Amniotic stem cell (primary cell): Measurements from ENCODE around the gene HELQ.
"Not testable (repeated sequence)": the region's sequence is repeated elsewhere in the genome, so short reads cannot be mapped to it uniquely, and the experiment has no call there.

Experiments used
- DNase-seq: peaks from one replicate; lab custom pipeline; 2025; lab: John Stamatoyannopoulos, UW

Gene HELQ, protein sequence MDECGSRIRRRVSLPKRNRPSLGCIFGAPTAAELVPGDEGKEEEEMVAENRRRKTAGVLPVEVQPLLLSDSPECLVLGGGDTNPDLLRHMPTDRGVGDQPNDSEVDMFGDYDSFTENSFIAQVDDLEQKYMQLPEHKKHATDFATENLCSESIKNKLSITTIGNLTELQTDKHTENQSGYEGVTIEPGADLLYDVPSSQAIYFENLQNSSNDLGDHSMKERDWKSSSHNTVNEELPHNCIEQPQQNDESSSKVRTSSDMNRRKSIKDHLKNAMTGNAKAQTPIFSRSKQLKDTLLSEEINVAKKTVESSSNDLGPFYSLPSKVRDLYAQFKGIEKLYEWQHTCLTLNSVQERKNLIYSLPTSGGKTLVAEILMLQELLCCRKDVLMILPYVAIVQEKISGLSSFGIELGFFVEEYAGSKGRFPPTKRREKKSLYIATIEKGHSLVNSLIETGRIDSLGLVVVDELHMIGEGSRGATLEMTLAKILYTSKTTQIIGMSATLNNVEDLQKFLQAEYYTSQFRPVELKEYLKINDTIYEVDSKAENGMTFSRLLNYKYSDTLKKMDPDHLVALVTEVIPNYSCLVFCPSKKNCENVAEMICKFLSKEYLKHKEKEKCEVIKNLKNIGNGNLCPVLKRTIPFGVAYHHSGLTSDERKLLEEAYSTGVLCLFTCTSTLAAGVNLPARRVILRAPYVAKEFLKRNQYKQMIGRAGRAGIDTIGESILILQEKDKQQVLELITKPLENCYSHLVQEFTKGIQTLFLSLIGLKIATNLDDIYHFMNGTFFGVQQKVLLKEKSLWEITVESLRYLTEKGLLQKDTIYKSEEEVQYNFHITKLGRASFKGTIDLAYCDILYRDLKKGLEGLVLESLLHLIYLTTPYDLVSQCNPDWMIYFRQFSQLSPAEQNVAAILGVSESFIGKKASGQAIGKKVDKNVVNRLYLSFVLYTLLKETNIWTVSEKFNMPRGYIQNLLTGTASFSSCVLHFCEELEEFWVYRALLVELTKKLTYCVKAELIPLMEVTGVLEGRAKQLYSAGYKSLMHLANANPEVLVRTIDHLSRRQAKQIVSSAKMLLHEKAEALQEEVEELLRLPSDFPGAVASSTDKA

DNA sequence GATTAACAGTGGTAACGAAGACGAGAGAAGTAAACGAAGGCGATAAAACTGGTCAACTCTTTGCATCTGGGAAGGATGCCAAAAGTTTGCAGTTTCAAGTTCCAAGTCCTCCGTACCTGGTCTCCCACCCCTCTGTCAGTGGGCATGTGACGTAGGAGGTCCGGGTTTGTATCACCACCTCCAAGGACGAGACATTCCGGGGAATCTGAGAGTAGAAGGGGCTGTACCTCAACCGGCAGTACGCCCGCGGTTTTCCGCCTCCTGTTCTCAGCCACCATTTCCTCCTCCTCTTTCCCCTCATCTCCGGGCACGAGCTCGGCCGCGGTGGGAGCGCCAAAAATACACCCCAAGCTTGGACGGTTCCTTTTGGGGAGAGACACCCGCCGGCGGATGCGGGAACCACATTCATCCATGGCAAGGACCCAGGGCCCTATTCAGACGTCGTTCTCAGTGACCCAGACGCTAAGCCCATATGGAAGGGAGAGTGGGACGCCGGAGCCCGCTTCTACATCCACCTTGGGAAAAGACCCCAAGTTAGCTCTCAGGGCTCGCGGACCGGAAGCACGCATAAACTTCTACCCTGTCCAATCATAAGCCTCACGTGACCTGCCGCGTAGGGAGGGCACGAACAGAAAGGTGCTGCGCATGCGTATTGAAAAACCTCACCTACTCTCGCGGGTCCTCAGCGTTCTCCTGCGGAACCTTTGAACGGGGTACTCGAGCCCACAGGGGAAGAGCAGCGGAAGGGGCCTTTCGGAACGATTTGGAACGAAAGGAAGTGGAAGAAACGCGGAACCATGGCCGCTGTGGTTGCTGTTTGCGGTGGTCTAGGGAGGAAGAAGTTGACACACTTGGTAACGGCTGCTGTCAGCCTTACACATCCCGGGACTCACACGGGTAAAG lies at the start of gene HELQ, which contains the start of gene MRPS18C:
Gene HELQ, minus strand, starts transcription at position 543 of the 903 bp plus-strand sequence. Its CDS starts 130 bp downstream, at position 413.
Gene MRPS18C, plus strand, starts transcription at position 778 of the 903 bp plus-strand sequence. Its CDS starts 20 bp downstream, at position 798.
- DNase-seq = peak; percentile 99

DNA sequence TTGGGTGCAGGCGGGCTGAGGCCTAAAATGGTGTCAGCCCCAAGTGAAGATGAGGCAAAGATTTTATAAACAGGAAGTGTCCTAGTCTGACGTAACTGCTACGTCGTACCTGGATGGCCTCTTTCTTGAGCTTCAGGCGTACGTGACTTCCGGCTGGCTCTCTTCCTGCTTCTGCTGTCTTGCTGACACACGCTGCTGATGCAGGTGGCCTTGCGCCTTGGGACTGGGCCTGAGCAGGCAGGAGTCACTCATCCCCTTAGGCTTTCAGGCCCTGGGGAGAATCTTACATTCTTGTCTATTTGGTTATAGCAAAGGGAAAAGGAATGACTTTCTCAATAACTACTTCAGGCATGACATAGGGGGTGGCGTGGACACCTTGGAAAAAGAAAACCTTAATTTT lies 49.4 kb upstream of the HELQ start:
- no peak for DNase-seq

DNA sequence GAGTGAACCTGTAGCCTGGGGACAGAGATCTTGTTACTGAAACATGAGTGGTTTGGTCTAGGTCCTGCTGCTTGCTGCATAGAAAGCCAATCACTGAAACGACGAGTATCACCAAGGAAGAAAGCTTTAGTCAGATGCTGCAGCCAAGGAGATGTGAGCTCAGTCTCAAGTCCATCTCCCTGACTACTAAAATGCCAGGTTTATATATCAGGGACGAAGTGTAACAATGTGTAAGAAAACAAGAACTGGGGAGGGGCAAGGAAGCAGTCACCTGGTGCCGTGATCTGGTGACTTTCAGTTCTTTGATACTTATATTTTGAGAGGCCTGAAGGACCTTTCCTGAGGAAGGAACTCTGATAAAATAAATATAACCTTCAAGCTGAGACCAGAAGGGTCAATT lies 48.9 kb upstream of the HELQ start:
- DNase-seq = no peak

DNA sequence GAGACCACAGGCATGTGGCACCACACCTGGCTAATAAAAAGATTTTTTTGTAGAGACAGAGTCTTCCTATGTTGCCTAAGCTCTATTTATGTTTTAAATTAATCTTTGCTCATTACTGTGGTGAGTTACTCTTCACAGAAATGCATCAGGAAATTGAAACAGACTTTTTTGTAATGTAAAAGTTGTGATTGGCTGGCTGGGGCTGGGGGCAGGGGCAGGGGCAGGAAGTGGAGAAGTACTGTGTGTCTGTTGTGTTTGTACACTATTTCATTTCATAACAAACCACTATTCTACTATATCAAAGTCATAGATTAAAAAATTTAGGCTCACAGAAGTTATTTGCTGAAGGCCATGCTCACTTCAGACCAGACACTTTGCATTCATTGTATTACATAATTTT lies 48.4 kb upstream of the HELQ start:
- no peak for DNase-seq

DNA sequence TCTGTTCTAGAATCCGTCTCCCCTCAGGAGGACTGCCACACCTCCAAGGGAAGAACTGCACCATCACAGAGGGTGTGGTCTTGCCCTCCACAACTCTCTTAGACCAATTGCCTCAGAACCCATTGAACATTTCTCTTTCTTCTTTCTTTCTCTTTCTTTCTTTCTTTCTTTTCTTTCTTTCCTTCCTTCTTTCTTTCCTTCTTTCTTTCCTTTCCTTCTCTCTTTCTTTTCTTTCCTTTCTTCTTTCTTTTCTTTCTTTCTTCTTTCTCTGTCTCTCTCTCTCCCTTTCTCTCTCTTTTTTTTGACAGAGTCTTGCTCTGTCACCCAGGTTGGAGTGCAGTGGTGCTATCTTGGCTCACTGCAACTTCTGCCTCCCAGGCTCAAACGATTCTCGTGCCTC lies 46.0 kb upstream of the HELQ start:
- DNase-seq = not testable (repeated sequence)

DNA sequence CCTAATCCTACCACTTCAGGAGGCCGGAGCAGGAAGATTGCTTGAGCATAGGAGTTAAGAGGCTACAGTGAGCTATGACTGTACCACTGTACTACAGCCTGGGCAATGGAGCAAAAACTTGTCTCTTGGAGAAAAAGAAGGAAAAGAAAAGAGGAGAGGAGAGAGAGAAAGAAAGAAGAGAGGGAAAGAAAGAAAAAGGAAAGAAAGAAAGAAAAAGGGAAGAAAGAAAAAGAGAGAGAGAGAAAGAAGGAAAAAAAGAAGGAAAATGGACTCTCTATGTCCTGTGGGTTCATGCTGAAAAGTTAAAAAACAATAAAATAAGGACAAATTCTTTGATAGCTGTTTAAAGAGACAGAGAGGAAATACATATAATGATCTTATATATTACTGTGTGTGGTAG lies 42.6 kb upstream of the HELQ start:
- no peak for DNase-seq

DNA sequence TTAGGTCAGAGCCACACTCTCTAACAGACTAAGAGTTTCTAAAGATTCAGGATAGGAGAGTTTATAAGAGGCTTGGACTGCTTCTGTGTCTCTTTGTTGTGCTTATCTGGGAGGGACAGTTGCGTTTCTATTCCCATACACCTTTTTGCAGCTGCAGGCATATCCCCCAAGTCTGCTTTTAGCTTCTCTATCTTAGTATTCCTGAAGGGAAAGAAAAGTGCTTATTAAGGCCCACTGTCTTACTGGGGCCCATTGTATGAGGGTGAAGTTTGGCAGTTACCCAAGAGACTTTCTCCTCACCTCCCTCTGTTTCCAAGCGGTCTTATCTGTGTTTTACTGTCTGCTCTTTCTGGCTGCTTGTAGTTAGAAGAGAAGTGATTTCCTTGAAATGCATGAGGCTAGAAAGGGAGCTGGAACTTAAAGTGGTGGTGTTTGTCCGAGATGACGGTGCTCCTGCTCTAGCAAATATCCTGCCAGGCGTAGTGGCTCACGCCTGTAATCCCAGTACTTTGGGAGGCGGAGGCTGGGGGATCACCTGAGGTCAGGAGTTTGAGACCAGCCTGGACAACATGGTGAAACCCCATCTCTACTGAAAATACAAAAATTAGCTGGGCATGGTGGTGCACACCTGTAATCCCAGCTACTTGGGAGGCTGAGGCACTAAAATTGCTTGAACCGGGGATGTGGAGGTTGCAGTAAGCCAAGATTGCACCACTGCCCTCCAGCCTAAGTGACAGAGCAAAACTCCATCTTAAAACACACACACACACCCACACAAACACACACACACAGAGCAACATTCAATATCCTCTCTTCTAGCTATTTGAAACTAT lies 40.7 kb upstream of the HELQ start:
- not testable (repeated sequence) for DNase-seq

DNA sequence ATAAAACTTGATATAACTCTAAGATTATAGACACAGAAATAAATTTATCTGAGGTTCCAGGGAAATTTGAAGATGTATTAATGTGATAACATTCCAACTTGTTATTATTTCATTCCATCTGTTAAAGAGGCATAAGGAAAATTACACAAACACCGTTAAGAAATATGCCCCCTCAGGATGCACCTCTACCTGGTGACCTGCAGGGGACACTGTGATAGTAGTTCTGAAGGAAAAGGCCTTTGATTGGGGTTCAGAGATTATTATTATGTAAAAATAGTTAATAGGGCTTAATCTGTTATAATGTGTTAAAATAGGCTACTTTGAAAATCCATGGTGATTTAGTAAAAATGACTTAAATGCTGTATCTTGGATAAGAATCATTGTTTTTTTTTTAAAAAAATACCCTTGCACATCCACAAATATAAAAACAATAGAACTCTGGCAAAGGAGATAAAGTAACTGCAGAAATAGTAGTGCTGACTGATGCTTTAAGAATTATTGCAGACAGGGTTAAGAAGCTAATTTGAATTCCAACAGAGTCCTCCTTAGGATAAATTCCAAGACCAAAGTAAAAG lies 35.3 kb upstream of the HELQ start:
- no peak for DNase-seq

DNA sequence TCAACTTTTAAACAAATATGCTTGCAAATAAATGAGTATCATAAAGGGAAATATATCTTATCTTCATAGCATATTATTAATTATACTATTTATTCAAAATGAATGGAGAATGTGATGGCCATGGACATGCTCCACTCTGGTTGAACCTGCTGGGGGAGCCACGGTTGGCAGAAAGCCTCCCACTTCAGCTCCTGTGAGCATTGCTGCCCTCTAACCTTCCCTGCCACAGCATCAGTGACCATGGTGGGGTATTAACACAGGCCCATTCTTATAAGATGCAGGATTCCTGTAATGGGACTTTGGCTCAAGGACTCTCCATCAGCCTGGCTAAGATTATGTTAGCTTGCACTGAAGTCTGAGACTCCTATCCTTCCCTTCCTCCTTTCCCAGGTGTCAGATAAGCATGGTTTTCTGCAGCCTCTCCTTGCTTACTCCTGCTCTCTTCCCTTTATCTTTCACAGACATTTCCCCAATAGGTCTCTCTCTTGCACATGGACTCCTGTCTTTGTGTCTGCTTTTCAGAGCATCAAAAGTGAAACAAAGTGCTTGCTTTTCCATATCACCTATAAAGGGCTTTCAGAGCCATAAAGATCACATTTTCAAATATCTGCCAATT lies 34.2 kb upstream of the HELQ start:
- no peak for DNase-seq

DNA sequence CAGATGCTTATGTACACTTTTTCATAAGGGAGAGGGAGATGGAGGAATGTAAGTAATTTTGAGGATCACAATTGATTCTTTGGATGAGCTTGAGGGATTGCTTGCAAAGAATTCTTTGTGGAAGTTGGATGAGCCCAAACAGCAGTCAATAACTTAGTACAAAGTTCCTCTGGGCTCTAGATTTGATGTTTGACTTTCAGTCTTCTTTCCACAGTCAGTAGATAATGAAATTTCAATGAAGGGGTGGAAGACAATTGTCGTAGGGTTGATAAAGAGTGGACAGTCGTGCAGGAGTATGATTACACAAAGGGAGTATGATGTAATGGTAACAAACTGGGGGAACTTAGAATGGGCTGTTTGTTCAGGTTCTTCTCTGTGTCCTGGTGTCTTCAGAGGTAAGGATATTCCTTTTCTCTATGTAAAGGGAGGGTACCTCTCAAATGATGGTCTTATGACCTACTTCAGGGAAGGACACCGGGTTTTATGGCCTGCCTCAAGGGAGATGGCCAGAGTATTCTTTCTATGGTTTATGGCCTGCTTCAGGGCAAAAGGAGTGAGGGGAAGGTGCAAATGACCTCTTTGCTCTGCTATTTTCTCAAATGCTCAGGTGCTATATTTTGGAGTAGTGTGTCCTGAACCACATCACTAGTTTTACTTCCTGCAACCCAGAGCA lies 31.0 kb upstream of the HELQ start:
- DNase-seq = no peak

DNA sequence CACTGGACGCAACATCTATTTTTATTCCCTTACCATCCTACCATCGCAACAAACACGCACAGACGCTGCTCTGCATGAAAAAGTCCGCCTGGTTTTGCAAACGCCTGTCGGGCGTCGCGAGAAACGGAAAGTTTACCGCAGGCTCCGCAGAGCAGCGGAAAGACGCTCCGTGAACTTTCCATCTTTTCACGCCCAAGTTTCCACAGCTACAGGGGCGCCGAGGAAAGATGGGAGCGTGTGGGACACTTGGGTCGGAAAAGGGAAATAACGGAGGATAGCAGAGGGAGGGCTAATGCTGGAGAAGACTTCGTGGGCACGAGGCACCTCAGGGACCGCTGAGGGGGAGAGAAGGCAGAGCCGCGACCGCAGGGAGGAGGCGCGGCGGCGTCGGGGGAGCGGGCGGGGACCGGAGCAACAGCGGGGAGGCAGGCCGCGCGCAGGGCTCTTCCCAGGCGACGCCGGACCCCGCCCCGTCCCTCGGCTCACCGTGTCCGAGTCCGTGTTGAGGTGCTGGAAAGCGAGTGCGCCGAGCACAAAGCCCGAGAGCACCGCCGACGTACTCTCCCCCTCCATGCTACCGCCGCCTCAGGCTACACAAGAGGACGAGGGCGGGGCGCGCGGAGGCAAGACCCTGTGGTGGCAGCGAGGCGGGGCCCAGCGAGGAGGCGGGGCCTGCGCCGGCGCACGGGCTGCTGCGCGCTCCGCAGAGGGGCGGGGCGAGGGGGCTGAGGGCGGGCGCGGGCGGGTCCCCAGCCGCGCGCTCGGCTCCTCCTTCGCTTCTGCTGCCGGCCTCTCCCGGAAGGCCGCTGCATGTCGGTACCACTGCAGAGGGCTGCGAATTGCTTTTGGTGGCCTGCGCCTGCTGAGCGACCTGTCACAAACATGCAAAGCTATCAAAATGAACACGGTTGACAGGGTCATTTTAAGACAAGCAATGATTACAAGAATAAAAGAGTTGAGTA lies 29.2 kb upstream of the HELQ start, which contains the start of gene ABRAXAS1:
Gene ABRAXAS1, minus strand, starts transcription at position 601 of the 962 bp plus-strand sequence. Its CDS starts 28 bp downstream, at position 573.
- peak; percentile 89 for DNase-seq

DNA sequence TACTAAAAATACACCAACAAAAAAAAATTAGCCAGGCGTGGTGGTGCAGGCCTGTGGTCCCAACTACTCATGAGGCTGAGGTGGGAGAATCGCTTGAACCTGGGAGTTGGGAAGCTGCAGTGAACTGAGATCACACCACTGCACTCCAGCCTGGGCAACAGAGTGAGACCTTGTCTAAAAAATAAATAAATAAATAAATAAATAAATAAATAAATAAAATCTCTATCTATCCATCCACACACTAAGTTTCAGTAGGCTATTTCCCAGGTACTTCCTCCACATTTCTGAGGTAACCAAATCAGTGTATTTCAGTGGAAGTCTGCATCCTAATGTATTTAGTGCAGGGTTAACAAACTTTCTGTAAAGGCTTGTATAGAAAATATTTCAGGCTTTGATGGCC lies 18.3 kb upstream of the HELQ start:
- DNase-seq = no peak

DNA sequence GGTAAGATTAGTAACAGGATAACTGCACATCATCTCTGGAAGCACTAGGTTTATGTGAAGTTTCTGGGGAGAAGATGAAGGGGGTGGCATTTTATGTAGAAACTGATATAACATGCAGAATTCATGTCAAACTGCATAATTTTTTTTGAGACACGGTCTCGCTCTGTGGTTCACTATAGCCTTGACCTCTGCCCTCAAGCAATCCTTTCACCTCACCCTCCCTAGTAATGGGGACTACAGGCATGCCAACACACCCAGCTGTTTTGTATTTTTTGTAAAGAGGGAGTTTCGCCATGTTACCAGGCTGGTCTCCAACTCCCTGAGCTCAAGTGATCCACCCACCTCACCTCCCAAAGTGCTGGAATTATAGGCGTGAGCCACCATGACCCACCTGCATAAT lies 17.8 kb upstream of the HELQ start:
- DNase-seq = no peak

DNA sequence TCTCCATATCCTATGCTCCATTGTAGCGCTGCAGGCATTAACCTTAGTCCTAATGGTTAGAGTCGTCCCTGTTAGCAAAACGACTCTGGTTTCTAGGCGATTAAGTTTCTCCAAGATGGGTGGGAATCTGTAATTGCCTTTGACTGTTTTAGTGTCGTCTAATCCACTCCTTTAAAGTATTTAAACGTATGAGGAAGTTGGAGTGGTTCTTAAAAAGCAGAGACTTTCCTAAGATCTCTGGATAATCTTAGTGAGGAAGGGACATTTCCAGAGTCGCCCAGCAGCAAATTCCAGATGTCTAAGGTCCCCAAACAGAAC lies 520 bp upstream of the HELQ start:
- DNase-seq = no peak

DNA sequence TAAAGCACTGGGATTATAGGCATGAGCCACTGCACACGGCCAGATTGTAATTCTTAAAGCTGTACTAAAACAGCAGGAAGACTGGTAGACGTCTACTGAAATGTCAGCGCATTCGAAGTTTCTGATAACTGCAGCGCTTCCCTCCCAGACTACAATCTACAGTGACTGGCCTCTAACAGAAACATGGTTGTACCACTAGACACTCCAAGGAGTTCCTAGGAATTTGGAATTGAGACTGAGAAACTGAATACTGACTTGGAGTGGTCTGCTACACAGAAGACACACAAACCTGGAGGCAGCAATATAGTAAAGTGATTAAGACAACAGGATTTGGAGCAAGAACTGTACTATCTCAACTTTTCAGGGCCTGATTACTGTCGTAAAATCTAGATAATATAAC lies 937 bp downstream of the HELQ start:
- DNase-seq = no peak

DNA sequence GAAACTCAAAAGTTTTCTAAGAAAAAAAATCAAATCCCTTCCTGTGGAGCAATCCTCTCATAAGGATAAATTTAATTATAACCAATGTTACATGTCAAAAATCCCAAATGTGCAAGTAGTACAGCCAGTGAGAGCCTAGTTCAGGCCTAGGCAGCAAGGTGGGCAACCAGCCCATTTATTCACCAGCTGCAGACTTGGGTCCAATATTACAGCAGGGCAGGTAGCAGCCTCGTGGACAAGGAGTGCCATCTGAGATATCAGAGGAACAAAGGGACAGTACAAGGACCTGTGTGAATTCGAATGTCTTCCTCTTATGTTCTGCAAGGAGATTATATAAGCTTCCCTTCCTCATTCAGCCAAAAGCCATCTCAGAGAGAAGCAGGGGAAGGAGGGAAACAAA lies 6.6 kb downstream of the HELQ start:
- no peak for DNase-seq

DNA sequence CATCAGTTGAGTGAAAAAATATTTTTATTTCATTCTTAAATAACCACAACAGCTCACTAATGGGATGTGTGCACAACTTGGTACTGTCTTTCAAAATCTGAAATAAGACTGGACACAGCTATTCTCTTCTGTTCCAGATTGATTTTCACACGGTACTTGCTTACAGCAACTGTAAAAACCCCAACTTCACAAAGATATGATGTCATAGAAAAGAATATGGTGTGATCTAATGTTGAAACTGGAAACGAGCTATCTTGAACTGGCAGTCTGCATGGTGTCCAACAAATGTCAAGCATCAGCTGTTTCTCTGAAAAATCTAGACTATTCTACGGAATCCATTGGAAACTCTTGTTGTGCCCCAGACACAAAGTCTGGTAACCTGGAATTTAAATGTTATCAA lies 14.7 kb downstream of the HELQ start:
- no peak for DNase-seq
